H54 (cell line): Measurements from ENCODE around the gene LAMC2.

Experiments used
- DNase-seq: peaks from one replicate; pipeline ENCODE4 v3.0.0; 2011; ENCODE audit warnings: low spot score, mixed read lengths; ENCODE audit not compliant: insufficient read length
- FAIRE-seq: peaks from 3 replicates; lab custom pipeline; 2011; peaks lifted over from hg19 to GRCh38; lab: Jason Lieb, UNC
- POLR2A ChIP-seq: IDR thresholded peaks from 2 replicates; pipeline ENCODE4 v1.6.1; 2011; ENCODE audit warnings: low read depth, mild to moderate bottlenecking, low read length

LAMC2 gene

GRCh38 chr1:183241471-183241870, 55.4 kb downstream of the LAMC2 start:
- DNase-seq (no peak), FAIRE-seq (no peak)
- TF ChIP-seq POLR2A = no peak

GRCh38 chr1:183242556-183242955, 56.5 kb downstream of the LAMC2 start:
- no peak for DNase-seq
- no peak for FAIRE-seq
- no peak for TF ChIP-seq POLR2A

GRCh38 chr1:183243161-183244050, 57.3 kb downstream of the LAMC2 start:
- FAIRE-seq (no peak), DNase-seq (no peak)
- no peak for TF ChIP-seq POLR2A

GRCh38 chr1:183244466-183244865, 58.4 kb downstream of the LAMC2 start:
- DNase-seq = no peak
- no peak for TF ChIP-seq POLR2A
- no peak for FAIRE-seq

GRCh38 chr1:183245357-183245756, 59.3 kb downstream of the LAMC2 start:
- no peak for TF ChIP-seq POLR2A

GRCh38 chr1:183246436-183246835, 60.4 kb downstream of the LAMC2 start:
- FAIRE-seq (no peak), DNase-seq (no peak)
- TF ChIP-seq POLR2A = no peak

More at GRCh38 chr1:183245357-183245756, 59.3 kb downstream of the LAMC2 start:
- DNase-seq (no peak), FAIRE-seq (no peak)

- FAIRE-seq (no peak), DNase-seq (no peak)
- TF ChIP-seq POLR2A = no peak
These were observed 61.0 kb downstream of the LAMC2 start for GRCh38 chr1:183247066-183247465.

- FAIRE-seq (no peak), DNase-seq (no peak)
These were observed 61.4 kb downstream of the LAMC2 start for GRCh38 chr1:183247484-183247883.

GRCh38 chr1:183247931-183248330, 61.9 kb downstream of the LAMC2 start:
- no peak for TF ChIP-seq POLR2A
- no peak for DNase-seq
- no peak for FAIRE-seq

More at GRCh38 chr1:183247484-183247883, 61.4 kb downstream of the LAMC2 start:
- no peak for TF ChIP-seq POLR2A

- no peak for DNase-seq
- FAIRE-seq = no peak
- no peak for TF ChIP-seq POLR2A
These were observed 63.1 kb downstream of the LAMC2 start for GRCh38 chr1:183248989-183249691.

GRCh38 chr1:183249941-183250452, 63.9 kb downstream of the LAMC2 start:
- TF ChIP-seq POLR2A = no peak
- no peak for FAIRE-seq
- no peak for DNase-seq

- no peak for DNase-seq
- no peak for TF ChIP-seq POLR2A
- no peak for FAIRE-seq
These were observed 65.3 kb downstream of the LAMC2 start for GRCh38 chr1:183251101-183251958.

- no peak for DNase-seq
- no peak for TF ChIP-seq POLR2A
- FAIRE-seq = no peak
These were observed 65.9 kb downstream of the LAMC2 start for GRCh38 chr1:183251959-183252450.

GRCh38 chr1:183255073-183255472, 69.0 kb downstream of the LAMC2 start:
- FAIRE-seq = no peak
- no peak for DNase-seq
- no peak for TF ChIP-seq POLR2A
